GM12873 (cell line): ENCODE results near the gene EZH1.

Source experiments
- CTCF ChIP-seq: IDR thresholded peaks from 2 replicates; pipeline ENCODE4 v1.5.1; 2012; ENCODE audit warnings: low read depth, mild to moderate bottlenecking, moderate library complexity, low read length, control low read depth; ENCODE audit not compliant: insufficient read depth; ENCODE audit errors: missing control alignments

The EZH1 gene

DNA sequence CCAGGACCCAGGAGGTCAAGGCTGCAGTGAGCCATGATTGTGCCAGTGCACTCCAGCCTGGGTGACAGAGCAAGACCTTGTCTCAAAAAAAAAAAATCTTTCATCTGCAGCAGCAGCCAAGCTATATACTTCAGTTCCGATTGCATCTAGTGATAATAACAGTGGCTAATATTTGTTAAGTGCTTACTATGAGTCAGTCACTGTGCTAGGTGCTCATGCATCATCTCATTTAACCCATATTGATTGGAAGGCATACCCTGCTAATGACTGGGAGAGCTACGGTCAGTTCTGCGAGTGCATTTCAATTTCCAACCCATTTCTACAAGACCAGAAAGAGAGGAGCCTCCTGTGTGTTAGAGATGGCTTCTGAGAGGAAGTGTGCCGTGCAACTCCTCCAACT, 93.4 kb downstream of the EZH1 start:
- TF ChIP-seq CTCF = no peak
